ENCODE results near the gene AP1S2.
A peak's percentile ranks its signal among the peaks of the same experiment; 100 is the strongest.

The AP1S2 gene

DNA sequence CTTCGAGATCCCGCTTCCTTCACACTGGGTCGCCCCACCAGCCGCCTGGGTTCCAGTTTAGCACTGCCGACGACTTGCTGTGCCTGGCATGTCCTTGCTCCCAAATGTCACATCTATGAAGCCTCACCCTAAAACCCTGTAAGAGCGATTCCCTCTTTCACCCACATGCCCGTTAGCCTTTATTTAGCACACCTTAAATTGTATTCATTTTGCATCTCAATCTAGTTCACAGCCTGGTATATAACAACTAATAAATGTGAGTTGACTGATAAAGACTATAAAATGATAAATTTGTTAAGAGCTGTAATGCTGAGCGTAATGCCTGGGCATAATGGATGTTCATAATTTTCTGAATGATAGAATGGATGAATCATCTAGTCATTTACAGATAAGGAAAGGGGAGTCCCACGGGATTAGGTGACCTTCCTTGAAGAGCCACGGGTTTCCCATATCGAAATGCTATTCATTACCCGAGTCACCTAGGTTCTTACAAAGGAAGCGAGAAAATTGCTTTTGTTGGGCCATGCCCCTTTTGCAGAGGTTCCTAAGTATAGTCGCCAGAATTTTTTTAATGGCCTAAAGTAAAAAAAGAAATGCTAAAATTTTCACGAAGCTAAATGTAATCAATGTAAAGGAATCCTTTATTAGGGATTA lies 1.1 kb upstream of the AP1S2 start:
- Histone ChIP-seq H3K27ac (ENCODE audit: low read length) (peak overlapping the region; percentile 86), H3K79me2 (ENCODE audit: low read length) (peaks cover 12% of the 10 kb centered on the region), H3K4me3 (ENCODE audit: low read length) (peak overlapping the region; percentile 84), H3K4me2 (ENCODE audit: low read length) (peak overlapping the region; percentile 87), H2AFZ (ENCODE audit: low read depth, low read length) (peak overlapping the region; percentile 56), H3K9ac (ENCODE audit: low read length) (peak overlapping the region; percentile 86), H3K9me3 (ENCODE audit: insufficient read depth, low read length) (no peaks in the 10 kb centered on the region), H3K27me3 (ENCODE audit: low read depth, low read length) (no peaks in the 10 kb centered on the region), H3K4me1 (ENCODE audit: low read length) (peaks cover 18% of the 10 kb centered on the region), H3K36me3 (replicated peaks; ENCODE audit: low read depth, low read length) (peaks cover 6% of the 10 kb centered on the region), H4K20me1 (ENCODE audit: insufficient read depth, low read length) (no peaks in the 10 kb centered on the region)
- TF ChIP-seq, protein P1, sequence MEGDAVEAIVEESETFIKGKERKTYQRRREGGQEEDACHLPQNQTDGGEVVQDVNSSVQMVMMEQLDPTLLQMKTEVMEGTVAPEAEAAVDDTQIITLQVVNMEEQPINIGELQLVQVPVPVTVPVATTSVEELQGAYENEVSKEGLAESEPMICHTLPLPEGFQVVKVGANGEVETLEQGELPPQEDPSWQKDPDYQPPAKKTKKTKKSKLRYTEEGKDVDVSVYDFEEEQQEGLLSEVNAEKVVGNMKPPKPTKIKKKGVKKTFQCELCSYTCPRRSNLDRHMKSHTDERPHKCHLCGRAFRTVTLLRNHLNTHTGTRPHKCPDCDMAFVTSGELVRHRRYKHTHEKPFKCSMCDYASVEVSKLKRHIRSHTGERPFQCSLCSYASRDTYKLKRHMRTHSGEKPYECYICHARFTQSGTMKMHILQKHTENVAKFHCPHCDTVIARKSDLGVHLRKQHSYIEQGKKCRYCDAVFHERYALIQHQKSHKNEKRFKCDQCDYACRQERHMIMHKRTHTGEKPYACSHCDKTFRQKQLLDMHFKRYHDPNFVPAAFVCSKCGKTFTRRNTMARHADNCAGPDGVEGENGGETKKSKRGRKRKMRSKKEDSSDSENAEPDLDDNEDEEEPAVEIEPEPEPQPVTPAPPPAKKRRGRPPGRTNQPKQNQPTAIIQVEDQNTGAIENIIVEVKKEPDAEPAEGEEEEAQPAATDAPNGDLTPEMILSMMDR (IDR thresholded peaks at IDR 0.05; ENCODE audit: low read depth, low read length): no peak
- no peak for TF ChIP-seq EZH2phosphoT487 (IDR thresholded peaks at IDR 0.05; ENCODE audit: low read depth)

DNA sequence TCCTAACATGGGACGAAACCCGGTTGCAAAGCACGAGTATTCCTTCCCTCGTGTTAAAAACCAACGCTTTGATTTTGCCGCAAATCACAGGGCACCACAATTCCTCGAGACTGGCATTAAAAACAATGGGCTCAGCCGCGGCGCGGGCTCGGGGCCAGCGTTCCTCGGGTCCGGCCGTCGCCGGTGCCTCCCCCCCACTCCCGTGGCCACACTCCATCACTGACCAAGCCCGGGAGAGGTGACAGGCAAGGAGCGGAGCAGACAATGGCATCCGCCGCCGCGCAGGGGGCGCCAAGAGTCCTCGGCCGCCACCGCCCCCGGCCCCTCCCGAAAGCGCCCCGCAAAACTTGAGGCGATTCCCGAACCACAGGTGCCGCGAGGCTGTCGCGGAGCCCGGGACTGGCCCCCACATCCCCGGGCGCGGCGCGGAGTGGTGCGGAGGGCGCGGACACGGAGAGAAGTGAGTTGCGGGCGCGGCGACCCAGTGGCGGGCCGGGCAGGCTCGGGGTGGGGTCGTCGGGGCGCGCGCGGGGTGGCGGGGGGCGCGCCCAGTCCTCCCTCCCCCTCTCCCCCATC lies 445 bp downstream of the AP1S2 start:
- TF ChIP-seq, protein P1 (IDR thresholded peaks at IDR 0.05; ENCODE audit: low read depth, low read length): peak; percentile 45
- no peak for TF ChIP-seq EZH2phosphoT487 (IDR thresholded peaks at IDR 0.05; ENCODE audit: low read depth)
- peaks cover 18% of the 10 kb centered on the region for H3K4me1 ChIP-seq (ENCODE audit: low read length)
- peak overlapping the region; percentile 83 for H3K4me2 ChIP-seq (ENCODE audit: low read length)
- peak overlapping the region; percentile 80 for H3K4me3 ChIP-seq (ENCODE audit: low read length)
- peak overlapping the region; percentile 86 for H3K27ac ChIP-seq (ENCODE audit: low read length)
- H3K79me2 ChIP-seq (ENCODE audit: low read length): peaks cover 12% of the 10 kb centered on the region
- no peaks in the 10 kb centered on the region for H3K9me3 ChIP-seq (ENCODE audit: insufficient read depth, low read length)
- peak overlapping the region; percentile 78 for H3K9ac ChIP-seq (ENCODE audit: low read length)
- peaks cover 6% of the 10 kb centered on the region for H3K36me3 ChIP-seq (replicated peaks; ENCODE audit: low read depth, low read length)
- no peaks in the 10 kb centered on the region for H3K27me3 ChIP-seq (ENCODE audit: low read depth, low read length)
- H4K20me1 ChIP-seq (ENCODE audit: insufficient read depth, low read length): no peaks in the 10 kb centered on the region
- H2AFZ ChIP-seq (ENCODE audit: low read depth, low read length): peak overlapping the region; percentile 35; the same call in 1 of the 2 replicates

DNA sequence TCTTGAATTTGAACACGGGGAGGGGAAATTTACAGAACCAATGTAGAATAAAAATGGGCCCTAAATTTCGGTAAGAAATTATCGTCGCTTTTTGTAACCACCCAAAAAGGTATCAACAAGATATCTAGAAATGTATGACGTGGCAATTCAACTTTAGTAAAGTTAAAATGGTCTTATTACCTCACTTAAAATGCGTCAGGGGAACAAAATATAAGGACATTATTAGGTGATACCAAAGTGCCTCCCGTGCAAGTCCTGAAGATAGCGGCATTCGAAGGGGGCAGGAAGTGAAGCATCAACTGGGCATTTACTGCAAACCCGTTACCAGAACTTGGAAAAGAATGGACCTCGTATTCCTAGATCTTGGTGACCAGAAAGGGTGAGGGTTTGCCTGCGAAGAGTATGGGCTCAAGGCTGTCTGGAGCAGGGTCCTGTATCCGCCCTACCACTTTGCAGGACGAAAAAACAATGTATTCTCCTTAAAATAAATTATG lies 980 bp downstream of the AP1S2 start:
- H3K27ac ChIP-seq (ENCODE audit: low read length): peak overlapping the region; percentile 86
- H2AFZ ChIP-seq (ENCODE audit: low read depth, low read length): peak overlapping the region; percentile 35; the same call in 1 of the 2 replicates
- H3K79me2 ChIP-seq (ENCODE audit: low read length): peaks cover 12% of the 10 kb centered on the region
- H3K36me3 ChIP-seq (replicated peaks; ENCODE audit: low read depth, low read length): peaks cover 6% of the 10 kb centered on the region
- TF ChIP-seq EZH2phosphoT487 (IDR thresholded peaks at IDR 0.05; ENCODE audit: low read depth): no peak
- TF ChIP-seq, protein P1 (IDR thresholded peaks at IDR 0.05; ENCODE audit: low read depth, low read length): no peak
- H3K9ac ChIP-seq (ENCODE audit: low read length): peak overlapping the region; percentile 78
- H3K4me1 ChIP-seq (ENCODE audit: low read length): peaks cover 18% of the 10 kb centered on the region
- H3K27me3 ChIP-seq (ENCODE audit: low read depth, low read length): no peaks in the 10 kb centered on the region
- no peaks in the 10 kb centered on the region for H4K20me1 ChIP-seq (ENCODE audit: insufficient read depth, low read length)
- peak overlapping the region; percentile 80 for H3K4me3 ChIP-seq (ENCODE audit: low read length)
- H3K9me3 ChIP-seq (ENCODE audit: insufficient read depth, low read length): no peaks in the 10 kb centered on the region
- peak overlapping the region; percentile 83 for H3K4me2 ChIP-seq (ENCODE audit: low read length)

DNA sequence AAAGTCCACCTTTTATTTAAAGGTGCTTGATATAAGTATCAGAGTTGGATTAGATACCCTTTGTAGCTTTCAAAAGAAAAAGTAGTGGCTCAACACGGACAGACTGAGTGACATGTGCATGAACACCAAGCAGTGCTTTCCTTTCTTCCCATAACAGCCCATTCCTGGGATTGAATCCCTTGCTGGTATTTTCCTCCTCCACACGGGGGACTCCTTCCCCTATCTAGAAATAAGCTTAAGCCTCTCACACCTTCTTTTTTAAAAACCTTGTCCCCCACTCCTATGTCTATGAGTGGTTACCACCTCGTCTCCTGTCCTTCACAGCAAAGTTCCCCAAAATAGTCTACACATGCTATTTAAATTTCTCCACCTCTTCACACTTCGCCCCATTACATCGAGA lies 5.1 kb downstream of the AP1S2 start:
- Histone ChIP-seq H3K36me3 (replicated peaks; ENCODE audit: low read depth, low read length) (peaks cover 9% of the 10 kb centered on the region), H3K27ac (ENCODE audit: low read length) (no peak overlapping the region), H3K4me1 (ENCODE audit: low read length) (peaks cover 8% of the 10 kb centered on the region; the same call in 1 of the 2 replicates)

More for the DNA sequence above, 5.1 kb downstream of the AP1S2 start:
- no peaks in the 10 kb centered on the region for H3K27me3 ChIP-seq (ENCODE audit: low read depth, low read length)
- peaks cover 12% of the 10 kb centered on the region for H3K79me2 ChIP-seq (ENCODE audit: low read length)
- H3K4me3 ChIP-seq (ENCODE audit: low read length): no peak overlapping the region
- H3K9me3 ChIP-seq (ENCODE audit: insufficient read depth, low read length): no peaks in the 10 kb centered on the region
- no peaks in the 10 kb centered on the region for H4K20me1 ChIP-seq (ENCODE audit: insufficient read depth, low read length)
- no peak overlapping the region for H3K9ac ChIP-seq (ENCODE audit: low read length)
- no peak overlapping the region for H2AFZ ChIP-seq (ENCODE audit: low read depth, low read length)
- H3K4me2 ChIP-seq (ENCODE audit: low read length): no peak overlapping the region
- no peak for TF ChIP-seq EZH2phosphoT487 (IDR thresholded peaks at IDR 0.05; ENCODE audit: low read depth)
- TF ChIP-seq, protein P1 (IDR thresholded peaks at IDR 0.05; ENCODE audit: low read depth, low read length): peak; percentile 22

All from OCI-LY3 (cell line).